Measurements from ENCODE around the gene CLDN34.

CLDN34 gene

DNA sequence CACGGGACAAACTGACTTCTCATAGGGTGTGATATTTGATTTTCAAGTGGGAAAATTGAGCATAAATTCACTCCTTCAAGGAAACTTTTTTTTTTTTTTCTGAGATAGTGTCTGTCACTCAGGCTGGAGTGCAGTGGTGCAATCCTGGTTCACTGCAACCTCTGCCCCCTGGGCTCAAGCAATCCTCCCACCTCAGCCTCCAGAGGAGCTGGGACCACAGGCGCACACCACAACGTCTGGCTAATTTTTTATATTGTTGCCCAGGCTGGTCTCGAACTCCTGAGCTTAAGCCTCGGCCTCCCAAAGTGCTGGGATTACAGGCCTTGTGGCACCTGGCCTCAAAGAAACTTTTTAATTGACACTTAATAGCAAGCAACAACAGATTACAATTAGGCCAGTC is 13.8 kb downstream of the CLDN34 start:
- DNase-seq (ENCODE audit: low spot score), result no peak

DNA sequence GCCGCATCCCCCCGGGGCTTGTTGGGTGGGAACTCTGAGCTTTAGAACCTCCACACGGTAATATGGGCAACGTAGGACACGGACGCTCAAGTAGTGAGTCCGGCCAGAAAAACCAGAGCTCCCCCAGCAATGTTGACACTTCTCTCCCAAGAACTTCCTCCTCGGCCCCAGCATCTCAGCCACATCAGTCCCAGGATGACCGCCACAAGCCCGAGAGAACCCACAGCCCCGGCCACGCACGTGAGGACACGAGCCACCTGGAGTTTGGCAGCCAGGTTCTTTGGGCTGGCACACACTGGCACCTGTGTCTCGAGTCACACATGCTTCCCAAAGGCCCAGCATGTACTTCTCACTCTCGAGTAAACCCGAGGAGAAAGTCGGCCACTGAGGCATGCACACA is 16.3 kb downstream of the CLDN34 start:
- no peak for DNase-seq (ENCODE audit: low spot score)

DNA sequence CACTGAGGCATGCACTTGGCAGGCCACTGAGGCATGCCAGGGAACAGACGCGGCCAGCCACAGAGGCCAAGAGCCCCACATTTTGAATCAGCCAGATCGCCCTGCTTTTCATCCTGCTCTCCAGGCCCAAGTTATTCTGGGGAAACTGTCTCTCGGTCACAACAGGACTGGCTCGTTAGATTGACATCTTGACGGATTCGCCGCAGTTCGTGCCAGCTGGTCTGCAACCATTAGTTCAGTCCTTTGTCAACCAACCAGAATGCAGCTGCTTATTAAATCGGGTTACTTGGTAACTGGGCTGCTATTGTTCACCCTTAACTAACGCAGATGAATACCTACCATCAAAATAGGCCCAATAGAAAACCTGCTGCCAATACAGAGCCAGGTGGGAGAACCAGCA is 16.7 kb downstream of the CLDN34 start:
- DNase-seq (ENCODE audit: low spot score), result no peak

DNA sequence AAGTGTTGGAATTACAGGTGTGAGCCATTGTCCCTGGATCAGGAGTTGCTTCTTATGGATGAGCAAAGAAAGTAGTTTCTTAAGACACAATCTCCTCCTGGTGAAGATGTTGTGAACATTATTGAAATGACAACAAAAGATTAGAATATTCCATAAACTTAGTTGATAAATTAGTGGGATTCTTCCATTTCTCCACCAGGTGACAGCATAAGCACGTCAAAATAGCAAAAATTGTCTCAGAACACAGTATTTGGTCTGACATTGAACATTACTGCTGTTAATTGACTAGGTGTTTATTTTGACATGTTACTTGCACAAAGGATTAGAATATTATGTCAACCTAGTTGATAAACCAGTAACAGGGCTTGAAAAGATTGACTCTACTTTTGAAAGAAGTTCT is 21.6 kb downstream of the CLDN34 start:
- no peak for DNase-seq (ENCODE audit: low spot score)

DNA sequence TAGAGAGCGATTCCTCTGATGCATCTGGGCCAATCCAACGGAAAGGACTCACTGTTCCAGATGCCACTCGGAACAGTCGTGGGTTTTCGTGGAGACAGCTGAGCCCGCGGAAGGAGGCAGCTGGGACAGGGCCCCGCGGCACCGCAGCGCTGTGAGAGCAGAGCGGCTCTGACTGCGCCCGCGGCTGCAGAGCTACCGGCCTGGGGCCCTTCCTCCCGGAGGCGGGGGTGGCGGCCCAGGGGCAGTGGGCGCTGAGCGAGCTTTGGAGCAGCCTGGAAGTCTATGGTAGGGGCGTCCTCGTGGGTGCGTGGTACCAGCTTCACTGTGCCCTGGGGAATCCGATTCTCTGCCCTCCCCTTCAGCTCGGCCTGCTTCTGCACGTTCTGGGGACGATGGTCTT is 24.9 kb downstream of the CLDN34 start:
- DNase-seq (ENCODE audit: low spot score), result no peak

DNA sequence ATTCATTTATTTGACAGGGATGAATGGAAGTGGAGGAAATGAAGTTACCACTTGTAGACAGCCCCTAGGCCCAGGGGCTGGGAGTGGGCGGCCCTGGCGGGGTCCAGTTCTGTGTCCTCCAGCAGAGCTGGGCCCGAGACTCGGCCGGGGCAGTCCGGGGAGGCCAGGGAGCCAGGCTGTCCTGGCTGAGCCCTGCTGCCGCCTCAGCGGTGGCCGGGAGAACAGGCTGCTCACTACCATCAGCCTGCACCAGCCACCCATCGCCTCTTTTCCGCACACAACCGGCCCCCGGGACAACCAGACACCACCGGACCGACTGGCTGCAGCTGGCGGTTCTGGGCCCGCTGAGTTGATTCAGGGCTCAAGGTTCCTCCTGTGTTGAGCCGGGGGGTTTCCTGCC is 25.6 kb downstream of the CLDN34 start:
- no peak for DNase-seq (ENCODE audit: low spot score)

DNA sequence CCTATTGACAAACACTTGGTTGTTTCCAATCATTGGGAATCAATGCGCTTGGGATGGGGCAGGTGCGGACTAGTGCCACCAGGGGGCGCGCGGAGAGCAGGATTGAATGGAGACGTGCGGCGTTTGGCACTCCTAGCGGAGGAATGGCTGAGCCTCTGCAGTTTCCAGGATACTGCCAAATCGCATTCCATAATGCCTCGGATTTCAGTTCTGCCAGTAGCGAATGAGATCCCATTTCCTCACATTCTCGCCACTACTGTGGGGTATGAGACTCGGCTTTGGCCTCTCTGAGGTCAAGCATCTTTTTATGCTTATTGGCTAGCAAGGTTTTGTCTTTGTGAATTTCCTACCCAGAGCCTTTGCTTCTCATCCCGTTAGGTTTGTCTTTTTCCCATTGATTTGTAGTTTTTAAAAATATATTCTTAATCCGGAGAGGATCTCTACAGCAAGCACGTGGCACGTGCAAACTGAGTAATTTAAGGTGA is 28.7 kb downstream of the CLDN34 start:
- DNase-seq (ENCODE audit: low spot score), result peak; percentile 87

DNA sequence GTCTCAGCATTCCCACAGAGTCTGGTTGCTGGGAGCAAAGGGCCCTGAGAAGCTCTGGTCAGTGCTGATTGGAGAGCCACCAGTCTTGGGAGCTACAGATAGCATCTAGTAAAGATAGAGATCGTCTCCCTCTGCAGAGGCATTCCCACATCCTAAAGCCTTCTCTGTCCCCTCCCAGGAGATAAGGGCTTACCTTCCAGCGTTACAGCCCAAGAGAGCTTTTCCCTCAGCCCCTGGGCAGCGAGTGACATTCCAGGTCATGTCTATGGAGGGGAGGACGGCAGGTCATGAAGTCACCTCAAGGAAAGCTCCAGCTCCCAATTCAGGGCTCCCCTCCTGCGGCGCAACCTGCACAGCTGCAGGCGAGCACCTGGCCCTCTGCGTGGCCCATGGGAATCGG is 29.9 kb downstream of the CLDN34 start:
- DNase-seq (ENCODE audit: low spot score), result no peak

DNA sequence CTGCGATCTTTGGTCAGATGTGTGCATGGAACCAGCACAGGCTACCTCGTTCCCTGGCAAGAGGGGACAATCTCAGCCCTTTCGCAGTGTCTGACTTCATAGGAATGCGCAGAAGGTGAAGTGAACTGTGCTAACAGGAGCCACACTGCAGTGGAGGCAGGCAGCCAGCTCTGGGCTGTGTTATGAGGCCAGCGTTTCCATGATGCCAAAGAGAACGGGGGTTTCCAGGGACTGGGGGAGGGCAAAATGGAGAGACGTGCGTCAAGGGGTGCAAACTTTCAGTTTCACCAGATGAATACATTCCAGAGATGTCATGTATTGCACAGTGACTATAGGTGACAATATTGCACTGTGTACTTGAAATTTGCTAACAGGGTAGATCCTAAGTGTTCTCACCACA is 30.4 kb downstream of the CLDN34 start:
- DNase-seq (ENCODE audit: low spot score), result no peak

DNA sequence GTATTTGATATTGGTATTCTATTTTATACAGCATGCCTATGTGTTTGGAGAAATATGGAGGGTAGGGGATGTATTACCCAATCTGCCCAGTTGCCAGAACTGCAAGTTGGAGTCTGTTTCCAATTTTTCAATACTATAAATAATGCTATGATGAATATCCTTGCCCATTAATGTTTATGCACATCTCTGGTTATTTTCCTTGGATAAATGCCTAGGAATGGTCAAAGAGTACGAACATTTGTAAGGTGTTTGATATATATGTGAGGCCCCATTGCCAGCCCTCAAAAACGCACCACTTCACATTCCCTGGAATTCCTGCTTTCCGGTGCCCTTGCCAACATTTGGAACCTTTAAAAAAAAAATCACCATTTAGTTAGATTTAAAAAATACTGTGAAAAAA is 34.3 kb downstream of the CLDN34 start:
- DNase-seq (ENCODE audit: low spot score), result no peak

DNA sequence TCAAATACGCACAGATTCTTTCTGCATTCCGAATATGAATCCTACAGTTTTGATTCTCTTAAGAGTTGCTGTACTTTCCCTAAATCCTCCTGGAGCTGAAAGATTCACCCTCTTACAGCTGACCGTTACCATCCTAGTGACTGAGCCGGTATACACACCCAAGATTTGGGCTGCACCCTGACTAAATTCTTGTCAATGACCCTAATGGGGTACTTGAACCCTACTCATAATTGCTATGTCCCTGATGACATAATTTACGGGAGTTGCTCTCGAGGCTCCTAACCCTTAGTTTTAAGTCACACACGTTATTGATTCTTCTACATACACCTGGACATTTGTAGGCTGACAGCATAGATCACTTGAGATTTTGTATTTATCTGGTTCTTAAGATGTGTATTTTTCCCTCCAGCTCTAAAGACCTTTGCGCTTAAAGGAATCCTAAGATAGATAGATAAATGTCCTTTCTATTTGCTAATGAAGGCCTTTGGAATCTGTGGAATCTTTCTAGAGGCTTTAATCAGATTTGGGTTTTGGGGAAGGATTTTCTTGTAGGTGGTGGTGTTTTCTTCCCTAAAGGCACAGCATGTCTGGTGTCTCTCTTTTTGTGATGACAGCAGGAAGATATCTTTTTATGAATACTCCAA is 37.8 kb downstream of the CLDN34 start:
- DNase-seq (ENCODE audit: low spot score), result no peak

DNA sequence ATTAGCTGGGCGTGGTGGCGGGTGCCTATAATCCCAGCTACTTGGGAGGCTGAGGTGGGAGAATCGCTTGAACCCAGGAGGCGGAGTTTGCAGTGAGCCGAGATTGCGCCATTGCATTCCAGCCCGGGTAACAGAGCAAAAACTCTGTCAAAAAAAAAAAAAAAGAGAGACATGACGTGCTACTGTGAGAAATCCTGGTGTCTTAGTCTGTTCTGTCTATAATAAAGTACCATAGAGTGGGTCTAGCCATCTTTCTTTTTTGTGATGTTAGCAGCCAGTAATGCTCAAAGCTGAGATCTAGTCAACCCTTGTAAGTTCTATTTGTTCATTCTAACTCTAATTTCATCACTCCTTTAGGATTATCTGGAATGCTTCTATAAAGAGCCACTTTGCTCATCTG is 38.9 kb downstream of the CLDN34 start:
- no peak for DNase-seq (ENCODE audit: low spot score)

DNA sequence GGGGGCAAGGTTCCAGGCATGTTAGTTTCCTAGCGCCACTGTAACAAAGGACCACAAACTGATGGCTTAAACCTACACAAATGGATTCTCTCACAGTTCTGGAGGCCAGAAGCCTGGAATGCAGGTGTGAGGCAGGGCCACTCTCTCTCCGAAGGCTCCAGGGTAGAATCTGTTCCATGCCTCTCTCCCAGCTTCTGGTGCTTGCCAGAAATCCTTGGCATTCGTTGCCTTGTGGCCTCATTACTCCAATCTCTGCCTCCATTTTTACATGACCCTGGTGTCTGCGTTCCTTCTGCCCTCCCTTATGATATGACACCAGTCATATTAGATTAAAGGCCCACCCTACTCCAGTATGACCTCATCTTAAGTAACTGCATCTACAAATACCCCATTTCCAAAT is 39.6 kb downstream of the CLDN34 start:
- no peak for DNase-seq (ENCODE audit: low spot score)

DNA sequence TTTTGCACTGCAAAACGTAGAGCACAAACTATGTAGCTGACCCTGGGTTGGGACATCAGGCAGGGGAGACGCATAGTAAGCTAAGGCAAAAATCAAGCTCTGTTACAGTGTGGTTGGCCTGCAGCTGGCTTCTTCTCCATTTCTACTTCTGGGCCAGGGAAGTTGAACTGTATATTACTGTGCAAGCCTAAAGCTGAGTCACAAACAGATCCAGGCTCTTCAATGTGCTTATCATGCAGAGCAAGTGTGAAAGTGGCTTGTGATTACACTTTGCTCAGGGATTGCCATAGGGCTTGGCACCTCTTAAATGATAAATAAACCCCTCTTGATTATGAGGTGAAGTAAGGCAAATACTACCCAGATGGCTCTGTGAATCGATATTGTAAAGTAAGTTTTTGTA is 40.5 kb downstream of the CLDN34 start:
- DNase-seq (ENCODE audit: low spot score), result peak; percentile 15

DNA sequence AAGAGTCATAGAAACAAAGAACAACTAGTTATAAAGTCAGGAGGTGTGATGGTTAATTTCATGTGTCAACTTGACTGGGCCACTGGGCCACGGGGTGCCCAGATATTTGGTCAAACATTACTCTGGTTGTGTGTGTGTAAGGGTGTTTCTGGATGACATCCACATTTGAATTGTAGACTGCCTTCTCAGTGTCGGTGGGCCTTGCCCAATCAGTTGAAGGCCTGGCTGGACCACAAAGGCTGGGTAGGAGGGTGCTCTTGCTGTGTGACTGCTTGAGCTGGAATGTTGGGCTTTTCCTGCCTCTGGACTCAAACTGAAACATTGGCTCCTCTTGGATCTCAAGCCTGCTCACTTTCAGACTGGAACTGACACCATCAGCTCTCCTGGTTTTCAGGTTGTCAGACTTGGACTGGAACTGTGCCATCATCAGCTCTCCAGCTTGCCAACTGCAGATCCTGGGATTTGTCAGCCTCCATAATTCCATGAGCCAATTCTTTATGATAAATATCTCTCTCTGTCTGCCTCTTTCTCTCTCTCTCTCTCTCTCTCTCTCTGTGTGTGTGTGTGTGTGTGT is 41.4 kb downstream of the CLDN34 start:
- no peak for DNase-seq (ENCODE audit: low spot score)

DNA sequence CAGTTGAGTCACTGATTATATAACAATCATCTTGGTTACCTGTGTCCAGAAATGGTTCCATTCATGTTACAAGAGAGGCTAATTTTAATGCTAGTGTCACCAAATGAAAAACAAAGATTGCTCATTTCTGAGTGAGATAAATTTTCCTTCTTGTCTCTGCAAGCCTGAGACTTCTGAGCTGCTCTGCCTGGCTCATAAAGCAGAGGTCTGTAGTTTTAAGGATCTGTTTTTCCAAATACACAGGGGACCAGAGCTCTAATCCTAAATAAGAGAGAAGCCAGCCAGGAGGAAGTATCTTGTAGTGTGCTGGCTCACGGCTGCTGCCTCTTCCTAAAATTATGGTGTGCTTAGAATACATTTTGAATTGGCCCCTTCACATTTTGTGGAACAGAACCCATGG is 42.6 kb downstream of the CLDN34 start:
- DNase-seq (ENCODE audit: low spot score), result no peak

DNA sequence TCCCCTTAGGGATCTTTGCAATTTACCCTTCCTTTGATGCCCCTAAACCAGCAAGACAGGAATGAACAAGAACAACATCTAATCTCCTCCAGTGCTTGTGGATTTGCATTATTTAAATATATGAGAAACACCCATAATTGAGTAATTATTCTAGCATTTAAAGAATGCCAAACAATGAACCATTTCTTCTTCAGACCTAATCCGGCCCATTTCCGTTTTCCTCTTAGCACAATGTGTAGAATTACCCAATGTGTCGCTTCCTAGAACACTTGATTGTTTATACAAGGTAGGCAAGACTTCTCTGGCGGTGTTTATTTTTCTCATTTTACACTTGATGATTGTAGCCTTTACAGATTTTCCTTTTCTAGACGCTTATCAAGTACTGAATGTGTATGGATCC is 43.5 kb downstream of the CLDN34 start:
- no peak for DNase-seq (ENCODE audit: low spot score)

DNA sequence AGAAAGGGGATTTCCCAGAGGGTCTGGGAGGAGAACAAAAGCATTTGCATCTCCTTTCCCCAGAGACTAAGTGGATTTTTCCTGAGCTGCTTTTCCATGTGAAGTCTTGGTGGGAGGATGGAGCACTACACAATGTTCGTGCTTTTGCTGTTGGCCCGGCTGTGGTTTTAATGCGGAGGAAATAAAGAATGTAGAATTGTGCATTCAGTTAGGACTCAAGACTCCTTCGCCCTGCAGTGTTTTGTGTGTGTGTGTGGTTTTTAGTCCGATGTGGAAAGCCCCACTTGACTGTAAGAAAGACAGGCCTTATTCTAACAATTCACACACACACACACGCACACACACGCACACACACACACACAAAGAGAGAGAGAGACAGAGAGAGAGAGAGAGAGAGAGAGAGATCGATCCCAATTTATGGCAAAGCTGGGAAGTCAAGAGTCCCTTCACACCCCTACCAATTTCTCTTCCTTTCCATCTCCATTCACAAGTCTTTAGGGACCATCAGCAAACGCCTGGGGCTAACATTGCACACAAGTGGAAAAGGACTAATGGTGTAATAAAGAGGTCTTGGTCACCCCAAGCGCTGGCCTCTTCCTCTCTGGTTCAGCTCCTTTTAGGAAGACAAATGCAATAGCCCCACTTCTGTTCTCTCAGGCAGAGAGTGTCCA is 44.2 kb downstream of the CLDN34 start:
- no peak for DNase-seq (ENCODE audit: low spot score)

DNA sequence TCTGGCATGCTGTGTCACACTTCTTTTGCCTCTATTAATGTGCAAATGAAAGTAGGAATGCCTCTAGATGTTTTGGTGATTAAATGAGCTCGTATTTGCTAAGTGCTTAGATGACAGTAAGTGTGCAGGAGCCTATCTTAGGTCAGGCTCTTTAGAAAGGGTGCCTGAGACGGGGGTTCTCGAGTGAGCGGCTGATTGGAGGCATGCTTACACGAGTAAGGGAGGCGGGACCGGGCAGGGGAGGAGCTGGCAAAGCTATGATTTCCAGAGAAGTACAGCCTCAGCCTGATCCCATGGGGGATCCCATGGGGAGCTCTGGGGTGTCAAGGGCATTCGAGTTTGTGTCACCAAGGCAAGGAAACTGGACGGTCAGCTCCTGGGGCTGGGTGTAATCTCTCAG is 44.8 kb downstream of the CLDN34 start:
- no peak for DNase-seq (ENCODE audit: low spot score)

DNA sequence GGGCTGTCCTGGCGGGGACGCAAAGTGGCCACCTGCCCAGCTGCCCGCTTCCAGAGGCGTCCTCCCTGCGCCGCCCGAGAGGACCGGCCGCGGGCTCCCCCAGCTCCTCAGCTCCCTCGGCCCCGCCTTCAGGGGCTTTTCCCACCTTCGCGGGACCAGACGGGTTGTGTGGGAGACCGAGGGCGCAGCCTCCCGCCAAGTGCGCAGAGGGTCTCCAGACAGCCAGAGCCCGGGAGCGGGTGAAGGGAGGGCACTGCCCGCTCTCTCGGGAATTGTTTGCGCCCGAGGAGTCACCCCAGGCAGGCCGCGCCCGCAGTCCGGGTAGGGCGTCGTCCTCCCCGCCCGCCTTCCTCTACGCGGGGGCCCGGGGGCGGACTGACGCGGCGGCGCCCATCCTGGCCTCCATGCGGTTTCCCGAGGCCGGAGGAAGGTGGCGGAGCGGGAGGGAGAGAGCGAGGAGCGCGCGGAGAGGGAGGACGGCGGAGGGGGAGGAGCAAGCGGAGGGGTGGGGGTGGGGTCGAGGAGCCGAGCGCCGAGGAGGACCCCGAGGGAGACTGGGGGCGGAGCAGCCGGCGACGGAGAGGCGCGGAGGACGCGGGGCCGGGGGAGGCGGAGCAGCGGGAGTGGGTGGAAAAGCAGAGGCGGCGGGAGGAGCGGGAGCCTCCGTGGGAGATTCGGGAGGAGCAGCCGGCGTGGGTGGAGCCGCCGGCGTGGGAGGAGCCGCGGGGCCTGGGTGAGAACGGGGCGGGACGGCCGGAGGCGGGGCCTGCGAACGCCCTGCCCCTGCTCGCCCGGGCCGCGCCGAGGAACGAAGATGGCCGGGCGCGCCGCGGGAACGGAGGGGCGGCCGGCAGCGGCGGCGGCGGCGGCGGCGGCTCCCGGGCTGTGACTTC is 47.5 kb downstream of the CLDN34 start:
- DNase-seq (ENCODE audit: low spot score), result peak; percentile 90

DNA sequence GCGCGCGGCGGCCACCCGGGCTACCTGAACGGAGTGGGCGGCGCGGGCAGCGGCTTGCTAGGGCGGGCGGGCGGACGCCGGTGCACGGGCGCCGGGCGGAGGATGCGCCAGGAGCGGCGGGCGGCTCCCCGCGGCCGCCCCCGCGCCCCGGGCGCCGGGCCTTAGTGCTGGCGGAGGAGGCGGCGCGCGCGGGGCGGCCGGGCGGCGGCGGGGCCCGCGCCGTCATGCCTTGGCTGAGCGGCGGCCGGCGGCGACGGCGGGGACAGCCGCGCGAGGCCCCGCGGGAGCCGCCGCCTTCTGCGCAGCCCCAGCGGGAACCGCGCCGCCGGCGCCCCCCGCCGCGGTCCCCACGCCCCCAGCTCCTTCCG is 48.2 kb downstream of the CLDN34 start:
- DNase-seq (ENCODE audit: low spot score), result no peak

DNA sequence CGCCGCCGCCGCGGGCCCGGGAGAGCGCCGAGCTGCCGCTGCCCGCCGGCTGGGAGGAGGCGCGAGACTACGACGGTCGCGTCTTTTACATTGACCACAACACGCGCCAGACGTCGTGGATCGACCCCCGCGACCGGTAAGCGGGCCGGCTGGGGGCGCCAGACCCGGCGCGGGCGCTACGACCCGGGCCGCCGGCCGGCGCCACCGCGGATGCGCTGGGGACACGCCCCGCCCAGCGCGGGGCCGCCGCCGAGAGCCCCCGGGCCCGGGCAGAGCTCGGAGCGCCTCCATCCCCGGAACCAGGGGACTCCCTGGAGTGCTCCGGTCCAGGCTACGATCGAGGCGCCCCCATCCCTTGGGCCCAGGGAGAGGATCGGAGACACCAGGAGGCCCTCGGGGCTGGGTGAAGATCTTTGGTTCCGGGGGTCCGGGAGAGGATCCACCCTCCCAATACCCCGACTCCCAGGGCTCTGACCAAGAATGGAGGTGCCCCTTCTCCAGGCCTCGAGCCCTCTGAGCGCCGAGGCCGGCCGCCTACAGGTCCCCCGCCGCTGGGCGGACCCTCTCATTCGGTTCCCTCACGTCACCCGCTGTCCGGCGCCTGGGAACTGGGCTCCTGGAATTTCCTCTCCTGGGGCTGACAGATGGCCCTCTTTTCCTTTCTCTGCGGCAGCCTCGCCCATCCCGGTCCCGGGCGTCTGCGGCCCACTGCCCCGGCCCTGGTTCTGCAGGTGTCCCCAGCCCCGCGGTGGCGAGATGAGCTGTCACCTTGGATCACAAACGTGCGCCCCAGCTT is 48.8 kb downstream of the CLDN34 start:
- DNase-seq (ENCODE audit: low spot score), result peak; percentile 26

All from AG08396 (cell line).